ENCODE measurements around the gene NACAD. TPM values are rescaled to one million over a fixed set of nuclear protein-coding genes. Genes with fewer than 3 reads are reported as not detected.

Gene NACAD
- polyA plus RNA-seq (ENCODE audit: low read depth in 6 of 6) = not detected

GRCh38 chr7:45088821-45089340 is at the start of gene NACAD:
Gene NACAD, minus strand, starts transcription at chr7:45088969. Its CDS starts 75 bp downstream, at chr7:45088894.
- Mint-ChIP-seq H3K27me3 (peaks cover 6 to 23% (median 7%) of the 10 kb centered on the region in 3 donors), H3K36me3 (no peaks in the 10 kb centered on the region), H3K4me1 (peaks cover 8 to 14% (median 9%) of the 10 kb centered on the region in 3 donors), H3K27ac (peak within 1 kb of the TSS in 5 of 6 donors; percentile 16 to 86 (median 76)), H3K9me3 (peaks cover 0 to 13% (median 11%) of the 10 kb centered on the region in 7 donors), H3K4me3 (peak within 1 kb of the TSS; percentile 74 to 89 (median 78))
- ATAC-seq (ENCODE audit: low read depth in 2 of 2) = peak; percentile 71 to 73
- DNase-seq = peak; percentile 25

- Mint-ChIP-seq H3K27ac (peak overlapping the region in 3 of 6 donors; percentile 0 to 60 (median 38)), H3K4me3 (peak overlapping the region in 1 of 8 donors; percentile 68), H3K4me1 (peaks cover 18 to 33% (median 25%) of the 10 kb centered on the region in 3 donors), H3K9me3 (no peaks in the 10 kb centered on the region), H3K27me3 (peaks cover 0 to 13% (median 8%) of the 10 kb centered on the region in 3 donors), H3K36me3 (no peaks in the 10 kb centered on the region)
- DNase-seq (peak; percentile 64), ATAC-seq (ENCODE audit: low read depth in 2 of 2) (peak; percentile 77 to 83)
These were observed 47.6 kb upstream of the NACAD start for GRCh38 chr7:45136106-45137060.

- no peak for DNase-seq
- Mint-ChIP-seq H3K4me1 (peaks cover 4 to 16% (median 15%) of the 10 kb centered on the region in 3 donors), H3K36me3 (no peaks in the 10 kb centered on the region), H3K27ac (peak overlapping the region in 1 of 6 donors; percentile 52), H3K4me3 (no peak overlapping the region), H3K9me3 (no peaks in the 10 kb centered on the region), H3K27me3 (peaks cover 0 to 13% (median 8%) of the 10 kb centered on the region in 3 donors)
- ATAC-seq (ENCODE audit: low read depth in 2 of 2) = no peak
These were observed 45.1 kb upstream of the NACAD start for GRCh38 chr7:45133877-45134276.

GRCh38 chr7:45133352-45133751 is 44.6 kb upstream of the NACAD start:
- Mint-ChIP-seq H3K27ac (peak overlapping the region in 1 of 6 donors; percentile 52), H3K9me3 (no peaks in the 10 kb centered on the region), H3K4me3 (no peak overlapping the region), H3K36me3 (no peaks in the 10 kb centered on the region), H3K27me3 (peaks cover 0 to 13% (median 8%) of the 10 kb centered on the region in 3 donors), H3K4me1 (peaks cover 4 to 15% (median 9%) of the 10 kb centered on the region in 3 donors)
- ATAC-seq (ENCODE audit: low read depth in 2 of 2) (no peak), DNase-seq (no peak)

GRCh38 chr7:45132708-45133320 is 44.0 kb upstream of the NACAD start:
- ATAC-seq (ENCODE audit: low read depth in 2 of 2) (no peak), DNase-seq (no peak)
- Mint-ChIP-seq H3K27me3 (peaks cover 0 to 9% (median 8%) of the 10 kb centered on the region in 3 donors), H3K4me1 (peaks cover 4 to 10% (median 5%) of the 10 kb centered on the region in 3 donors), H3K36me3 (no peaks in the 10 kb centered on the region), H3K27ac (peak overlapping the region in 2 of 6 donors; percentile 69 to 70), H3K9me3 (no peaks in the 10 kb centered on the region), H3K4me3 (peak overlapping the region in 1 of 8 donors; percentile 12)

GRCh38 chr7:45131891-45132290 is 43.1 kb upstream of the NACAD start:
- Mint-ChIP-seq H3K27me3 (peaks cover 0 to 8% (median 8%) of the 10 kb centered on the region in 3 donors), H3K4me1 (peaks cover 4 to 8% (median 5%) of the 10 kb centered on the region in 3 donors), H3K36me3 (no peaks in the 10 kb centered on the region), H3K27ac (peak overlapping the region in 3 of 6 donors; percentile 29 to 93 (median 61)), H3K4me3 (no peak overlapping the region), H3K9me3 (no peaks in the 10 kb centered on the region)
- DNase-seq (no peak), ATAC-seq (ENCODE audit: low read depth in 2 of 2) (no peak)

GRCh38 chr7:45130910-45131309 is 42.1 kb upstream of the NACAD start:
- Mint-ChIP-seq H3K27ac (no peak overlapping the region), H3K9me3 (no peaks in the 10 kb centered on the region), H3K4me3 (no peak overlapping the region), H3K36me3 (no peaks in the 10 kb centered on the region), H3K27me3 (peaks cover 0 to 8% (median 8%) of the 10 kb centered on the region in 3 donors), H3K4me1 (peaks cover under 1 to 4% (median under 1%) of the 10 kb centered on the region in 3 donors)
- DNase-seq (no peak), ATAC-seq (ENCODE audit: low read depth in 2 of 2) (no peak)

GRCh38 chr7:45129906-45130305 is 41.1 kb upstream of the NACAD start:
- ATAC-seq (ENCODE audit: low read depth in 2 of 2) (no peak), DNase-seq (no peak)
- H3K4me3 Mint-ChIP-seq = peak overlapping the region in 1 of 8 donors; percentile 70
- H3K4me1 Mint-ChIP-seq = no peaks in the 10 kb centered on the region
- no peaks in the 10 kb centered on the region for H3K9me3 Mint-ChIP-seq
- H3K36me3 Mint-ChIP-seq = no peaks in the 10 kb centered on the region
- peak overlapping the region in 1 of 6 donors; percentile 63 for H3K27ac Mint-ChIP-seq
- H3K27me3 Mint-ChIP-seq = peaks cover 0 to 8% (median 8%) of the 10 kb centered on the region in 3 donors

GRCh38 chr7:45129181-45129800 is 40.5 kb upstream of the NACAD start:
- Mint-ChIP-seq H3K9me3 (no peaks in the 10 kb centered on the region), H3K36me3 (no peaks in the 10 kb centered on the region), H3K4me3 (no peak overlapping the region), H3K27me3 (peaks cover 0 to 8% (median 8%) of the 10 kb centered on the region in 3 donors), H3K27ac (peak overlapping the region in 1 of 6 donors; percentile 69), H3K4me1 (no peaks in the 10 kb centered on the region)
- ATAC-seq (ENCODE audit: low read depth in 2 of 2) = no peak
- DNase-seq = no peak

- H3K4me1 Mint-ChIP-seq = peaks cover 3 to 5% (median 4%) of the 10 kb centered on the region in 3 donors
- H3K36me3 Mint-ChIP-seq = no peaks in the 10 kb centered on the region
- no peak for ATAC-seq (ENCODE audit: low read depth in 2 of 2)
- peaks cover 0 to 4% (median 0%) of the 10 kb centered on the region in 3 donors for H3K27me3 Mint-ChIP-seq
- H3K4me3 Mint-ChIP-seq = no peak overlapping the region
- DNase-seq = no peak
- H3K27ac Mint-ChIP-seq = no peak overlapping the region
- H3K9me3 Mint-ChIP-seq = no peaks in the 10 kb centered on the region
These were observed 38.2 kb upstream of the NACAD start for GRCh38 chr7:45126920-45127319.

GRCh38 chr7:45126201-45126600 is 37.4 kb upstream of the NACAD start:
- Mint-ChIP-seq H3K9me3 (peaks cover 0 to 6% (median 0%) of the 10 kb centered on the region in 7 donors), H3K27ac (no peak overlapping the region), H3K36me3 (no peaks in the 10 kb centered on the region), H3K4me3 (no peak overlapping the region), H3K27me3 (no peaks in the 10 kb centered on the region), H3K4me1 (peaks cover 3 to 5% (median 4%) of the 10 kb centered on the region in 3 donors)
- no peak for DNase-seq
- ATAC-seq (ENCODE audit: low read depth in 2 of 2) = no peak

GRCh38 chr7:45125193-45125904 is 36.6 kb upstream of the NACAD start:
- no peaks in the 10 kb centered on the region for H3K36me3 Mint-ChIP-seq
- H3K4me1 Mint-ChIP-seq = peaks cover 3 to 5% (median 4%) of the 10 kb centered on the region in 3 donors
- ATAC-seq (ENCODE audit: low read depth in 2 of 2) (no peak), DNase-seq (no peak)
- H3K27me3 Mint-ChIP-seq = no peaks in the 10 kb centered on the region
- H3K4me3 Mint-ChIP-seq = peak overlapping the region in 1 of 8 donors; percentile 61
- H3K27ac Mint-ChIP-seq = peak overlapping the region in 2 of 6 donors; percentile 75 to 94
- peaks cover 0 to 9% (median 0%) of the 10 kb centered on the region in 7 donors for H3K9me3 Mint-ChIP-seq
